Erythroblast (primary cell): Measurements from ENCODE around the gene CPHXL2.

Experiments used
- GATA1 ChIP-seq: IDR thresholded peaks from 2 replicates; pipeline ENCODE4 v1.6.1; 2011; ENCODE audit warnings: low read depth, mild to moderate bottlenecking, control low read depth, low read length, moderate library complexity
- POLR2A ChIP-seq: IDR thresholded peaks from 2 replicates; pipeline ENCODE4 v1.6.1; 2011; ENCODE audit warnings: mild to moderate bottlenecking, low read length

DNA sequence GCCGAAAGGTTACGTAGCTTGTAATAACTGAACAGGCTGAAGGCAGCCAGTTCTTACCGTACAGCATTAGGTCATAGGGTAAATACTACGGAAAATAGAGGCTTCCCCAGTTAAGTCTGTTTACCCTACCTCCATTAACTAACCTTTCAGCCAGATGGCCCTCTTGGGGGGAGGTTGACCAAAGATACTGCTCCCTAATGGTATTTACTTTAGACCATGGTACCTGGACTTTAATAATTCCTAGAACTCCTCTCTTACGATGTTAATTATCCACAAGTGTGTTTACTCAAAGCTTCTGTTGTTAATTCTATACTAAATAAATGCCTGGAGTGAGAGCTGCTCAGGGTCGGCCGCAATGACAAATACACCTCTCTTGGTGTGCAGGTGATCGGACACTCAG lies 44.0 kb downstream of the CPHXL2 start:
- TF ChIP-seq POLR2A (no peak), GATA1 (no peak)
